Right renal cortex interstitium (tissue), 3 donors: ENCODE measurements around the gene FEN1. TPM values are rescaled to one million over a fixed set of nuclear protein-coding genes. Genes with fewer than 3 reads are reported as not detected.

ENCODE experiments used
- DNase-seq, 3 donors: peaks; one replicate each; pipeline ENCODE4 v3.0.0-alpha.2; 2013; ENCODE audit warnings: low read depth in 3 of 3, low spot score in 2 of 3
- polyA plus RNA-seq, 3 donors: library from polyadenylated mRNA; unstranded; fragments of 120-200 nt; gene quantifications; one replicate each; pipeline ENCODE4 v1.2.1, GENCODE V29; 2013; ENCODE audit not compliant: insufficient read length in 3 of 3

The FEN1 gene
- polyA plus RNA-seq, 3 donors, result 40.7 to 46.9 (median 41.3) TPM

DNA sequence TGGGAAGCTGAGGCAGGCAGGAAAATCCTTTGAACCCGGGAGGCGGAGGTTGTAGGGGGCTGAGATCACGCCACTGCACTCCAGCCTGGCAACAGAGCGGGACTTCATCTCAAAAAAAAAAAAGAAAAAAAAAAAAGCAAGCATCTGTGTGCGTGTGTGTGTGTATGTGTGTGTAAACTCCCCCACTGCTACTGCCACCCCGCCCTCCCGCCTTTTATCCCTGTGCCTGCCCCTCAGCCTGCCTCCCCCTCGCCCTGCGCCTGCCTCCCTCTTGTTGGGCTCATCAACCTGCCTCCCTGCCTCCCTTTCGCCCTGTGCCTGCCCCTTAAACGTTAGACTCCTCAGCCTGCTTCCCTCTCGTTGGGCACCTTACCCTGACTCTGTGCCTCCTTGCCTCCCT, 18.3 kb upstream of the FEN1 start:
- DNase-seq, result no peak

DNA sequence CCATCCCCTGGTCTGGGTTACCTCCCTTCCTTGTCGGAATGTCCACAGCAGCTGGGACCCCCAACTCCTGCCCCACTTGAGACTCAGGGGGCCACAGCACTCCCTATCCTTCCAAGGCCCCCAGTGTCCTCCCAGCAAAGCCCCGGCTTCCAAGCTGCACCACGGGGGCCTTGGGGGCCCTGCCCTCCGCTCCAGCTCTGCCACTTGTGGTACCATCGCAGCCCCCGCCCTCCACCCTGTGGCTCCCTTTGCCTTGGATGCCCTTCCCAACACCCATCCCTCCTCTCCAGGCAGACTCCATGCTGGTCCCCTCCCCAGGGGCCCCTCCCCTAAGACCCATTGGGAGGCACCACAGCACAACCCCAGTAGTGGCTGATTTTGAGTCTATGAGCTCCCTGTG, 17.6 kb upstream of the FEN1 start:
- DNase-seq, result no peak

DNA sequence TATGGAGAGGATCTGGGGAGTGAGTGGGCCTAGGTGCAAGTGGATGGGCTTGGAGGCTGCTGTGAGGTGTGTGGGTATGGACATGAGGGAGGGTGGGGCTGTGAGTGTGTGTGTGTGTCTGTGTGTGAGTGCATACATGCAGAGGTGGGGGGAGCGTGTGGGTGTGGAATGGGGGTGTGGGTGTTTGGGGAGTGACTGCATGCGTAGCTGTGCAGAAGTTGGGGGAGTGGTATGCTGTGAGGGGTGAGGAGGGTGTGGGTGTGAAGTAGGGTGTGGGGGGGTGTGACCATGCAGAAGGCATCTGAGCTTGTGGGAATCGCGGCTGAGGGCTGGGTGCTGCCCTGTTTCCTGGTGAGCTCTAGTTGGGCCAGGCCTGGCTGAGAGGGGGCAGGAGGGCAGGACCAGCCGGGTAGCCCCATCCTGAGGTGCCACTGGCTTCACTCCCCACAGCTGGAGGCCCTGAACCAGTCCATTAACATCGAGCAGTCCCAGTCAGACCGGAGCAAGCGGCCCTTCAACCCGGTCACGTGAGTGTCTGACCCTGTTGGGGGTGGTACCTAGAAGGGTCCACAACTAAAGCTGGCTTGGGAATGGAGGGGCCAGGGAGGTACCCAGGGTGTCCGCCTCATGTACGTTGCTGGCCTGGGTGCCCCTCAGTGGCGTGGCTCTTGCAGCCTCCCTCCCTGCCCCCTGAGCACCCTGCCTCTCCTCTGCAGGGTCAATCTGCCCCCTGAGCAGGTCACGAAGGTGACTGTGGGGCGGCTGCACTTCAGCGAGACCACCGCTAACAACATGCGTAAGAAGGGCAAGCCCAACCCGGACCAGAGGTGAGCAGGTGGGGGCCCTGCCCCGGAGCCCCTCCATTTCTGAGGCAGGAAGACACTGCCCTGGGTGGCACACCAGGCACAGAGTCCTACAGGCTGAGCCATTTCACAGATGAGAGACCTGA, 16.8 kb upstream of the FEN1 start:
- no peak for DNase-seq

DNA sequence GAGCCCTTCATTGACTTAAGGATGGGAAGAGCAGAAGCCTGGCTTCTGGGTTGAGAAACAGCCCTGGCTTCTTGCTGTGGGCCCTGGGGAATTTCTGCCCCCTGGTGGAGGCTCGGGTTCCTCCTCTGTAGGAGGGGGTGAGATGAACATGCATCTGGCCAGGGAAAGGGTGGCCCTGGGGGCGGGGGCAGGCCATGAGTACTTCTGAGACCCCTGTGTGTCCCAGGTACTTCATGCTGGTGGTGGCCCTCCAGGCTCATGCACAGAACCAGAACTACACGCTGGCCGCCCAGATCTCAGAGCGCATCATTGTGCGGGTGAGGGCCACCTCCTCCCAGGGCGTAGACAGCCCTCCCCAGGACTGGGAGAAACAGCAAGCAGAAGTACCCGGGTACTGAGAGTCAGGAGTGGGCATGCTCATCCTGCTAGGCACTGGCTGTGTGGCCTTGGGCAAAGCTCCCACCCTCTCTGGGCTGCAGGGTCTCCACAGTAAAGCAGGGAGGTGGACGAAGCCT, 16.1 kb upstream of the FEN1 start:
- no peak for DNase-seq

DNA sequence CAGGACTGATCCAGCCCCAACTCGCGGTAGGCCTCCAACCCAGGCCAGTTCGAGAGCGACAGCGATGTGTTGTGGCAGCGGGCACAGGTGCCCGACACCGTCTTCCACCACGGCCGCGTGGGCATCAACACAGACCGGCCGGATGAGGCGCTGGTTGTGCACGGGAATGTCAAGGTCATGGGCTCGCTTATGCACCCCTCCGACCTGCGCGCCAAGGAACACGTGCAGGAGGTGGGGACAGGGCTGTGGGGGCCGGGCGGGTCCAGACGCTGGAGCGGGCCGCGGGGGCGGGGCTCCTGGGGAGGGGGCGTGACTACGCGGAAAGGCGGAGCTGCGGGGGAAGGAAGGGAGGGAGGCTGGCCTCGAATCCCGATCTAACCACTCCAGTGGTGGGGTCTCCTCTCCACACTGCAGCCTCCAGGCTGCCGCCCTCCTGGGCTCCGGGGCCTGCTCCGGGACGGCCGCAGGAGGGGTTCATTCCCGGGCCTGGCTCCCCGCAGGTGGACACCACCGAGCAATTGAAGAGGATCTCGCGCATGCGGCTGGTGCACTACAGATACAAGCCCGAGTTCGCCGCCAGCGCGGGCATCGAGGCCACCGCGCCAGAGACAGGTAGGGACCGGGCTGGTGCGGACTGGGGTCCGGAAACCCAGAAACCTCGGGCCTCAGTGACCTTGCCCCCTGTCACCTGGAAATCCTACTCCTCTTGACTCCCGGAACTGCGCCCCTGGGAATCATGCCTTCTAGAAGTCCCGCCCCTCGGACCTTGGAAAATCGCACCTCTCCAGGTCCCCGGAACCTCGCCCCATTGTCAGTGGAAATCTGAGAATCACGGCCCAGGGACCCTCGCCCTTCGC, 15.2 kb upstream of the FEN1 start:
- DNase-seq, result no peak

DNA sequence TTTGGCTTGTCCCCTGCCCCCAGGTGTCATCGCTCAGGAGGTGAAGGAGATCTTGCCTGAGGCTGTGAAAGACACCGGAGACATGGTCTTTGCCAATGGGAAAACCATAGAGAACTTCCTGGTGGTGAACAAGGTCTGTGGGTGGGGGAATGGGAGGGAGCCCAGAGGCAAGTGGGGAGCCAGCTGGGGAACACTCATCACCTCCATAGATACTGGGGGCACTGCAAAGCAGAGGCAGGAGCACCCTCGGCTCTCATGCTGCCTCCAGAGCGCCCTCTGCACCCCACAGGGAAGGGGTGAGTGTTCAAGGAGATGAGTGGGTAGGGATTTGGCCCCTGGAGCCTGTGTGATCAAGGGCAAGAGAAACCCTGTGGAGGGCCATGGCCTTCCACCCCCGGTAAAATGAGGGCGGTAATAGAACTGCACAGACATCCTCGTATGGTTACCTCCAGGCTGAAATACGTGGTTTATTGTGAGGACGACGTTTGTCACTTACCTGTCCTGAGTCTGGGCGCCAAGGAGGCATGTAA, 14.3 kb upstream of the FEN1 start:
- DNase-seq, result no peak

DNA sequence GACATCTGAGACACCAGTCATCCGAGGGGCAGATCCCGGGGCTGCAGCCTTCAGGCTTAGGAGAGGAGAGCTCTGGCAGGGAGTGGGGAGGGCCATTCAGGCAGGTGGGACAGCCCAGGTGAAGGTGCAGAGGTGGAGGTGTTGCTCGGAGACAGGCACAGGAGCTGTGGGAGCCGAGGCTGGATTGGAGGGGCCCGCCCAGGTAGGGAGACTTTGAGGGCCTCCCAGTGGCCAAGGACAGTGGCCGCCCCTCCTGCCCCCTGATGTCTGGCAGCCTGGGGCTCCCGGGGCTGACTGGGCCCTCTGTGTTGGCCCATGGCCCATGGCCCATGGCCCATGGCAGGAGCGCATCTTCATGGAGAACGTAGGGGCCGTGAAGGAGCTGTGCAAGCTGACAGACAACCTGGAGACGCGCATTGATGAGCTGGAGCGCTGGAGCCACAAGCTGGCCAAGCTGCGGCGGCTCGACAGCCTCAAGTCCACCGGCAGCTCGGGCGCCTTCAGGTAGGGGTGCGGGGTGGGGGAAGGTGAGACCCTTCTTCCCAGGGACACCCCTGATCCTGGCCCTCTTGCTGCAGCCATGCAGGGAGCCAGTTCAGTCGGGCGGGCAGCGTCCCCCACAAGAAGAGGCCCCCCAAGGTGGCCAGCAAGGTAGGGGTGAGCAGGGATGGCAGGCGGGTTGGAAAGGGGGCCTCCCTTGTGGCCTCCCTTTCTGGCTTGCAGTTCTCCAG, 13.6 kb upstream of the FEN1 start:
- DNase-seq, result no peak

DNA sequence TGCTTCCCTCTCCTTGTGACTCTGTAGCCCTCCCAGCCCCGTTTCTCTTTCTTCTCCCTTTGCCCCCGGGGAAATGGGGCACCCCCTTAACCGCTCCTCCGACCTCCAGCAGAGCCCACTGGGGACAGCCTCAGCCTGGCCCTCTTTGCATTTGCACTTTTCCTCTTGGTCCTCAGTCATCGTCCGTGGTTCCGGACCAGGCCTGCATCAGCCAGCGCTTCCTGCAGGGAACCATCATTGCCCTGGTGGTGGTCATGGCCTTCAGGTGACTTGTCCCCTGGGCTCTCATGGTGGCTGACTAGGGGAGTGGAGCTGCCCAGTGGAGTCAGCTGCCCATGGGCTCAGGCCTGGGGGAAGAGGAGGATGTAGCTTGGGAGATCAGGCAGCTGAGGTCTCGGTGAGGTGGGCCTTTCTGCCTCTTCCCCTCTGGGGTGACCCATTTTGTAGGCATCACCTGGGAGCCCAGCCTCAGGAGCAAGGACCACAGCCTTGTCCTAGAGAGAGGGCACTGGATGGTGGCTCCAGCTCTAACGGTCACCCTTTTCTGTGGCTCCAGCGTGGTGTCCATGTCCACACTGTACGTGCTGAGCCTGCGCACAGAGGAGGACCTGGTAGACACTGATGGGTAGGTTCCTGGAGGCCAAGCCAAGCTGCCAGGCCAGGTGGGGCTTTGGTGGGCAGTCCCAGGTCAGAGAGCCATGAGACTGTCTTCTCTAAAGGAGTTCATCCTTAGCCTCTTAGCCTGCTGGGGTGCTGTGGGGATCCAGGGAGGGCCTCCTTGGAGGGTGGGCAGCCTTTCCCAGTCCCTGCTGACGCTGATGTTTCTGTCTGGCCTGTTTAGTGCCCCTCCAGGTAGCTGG, 12.8 kb upstream of the FEN1 start:
- DNase-seq, result no peak

DNA sequence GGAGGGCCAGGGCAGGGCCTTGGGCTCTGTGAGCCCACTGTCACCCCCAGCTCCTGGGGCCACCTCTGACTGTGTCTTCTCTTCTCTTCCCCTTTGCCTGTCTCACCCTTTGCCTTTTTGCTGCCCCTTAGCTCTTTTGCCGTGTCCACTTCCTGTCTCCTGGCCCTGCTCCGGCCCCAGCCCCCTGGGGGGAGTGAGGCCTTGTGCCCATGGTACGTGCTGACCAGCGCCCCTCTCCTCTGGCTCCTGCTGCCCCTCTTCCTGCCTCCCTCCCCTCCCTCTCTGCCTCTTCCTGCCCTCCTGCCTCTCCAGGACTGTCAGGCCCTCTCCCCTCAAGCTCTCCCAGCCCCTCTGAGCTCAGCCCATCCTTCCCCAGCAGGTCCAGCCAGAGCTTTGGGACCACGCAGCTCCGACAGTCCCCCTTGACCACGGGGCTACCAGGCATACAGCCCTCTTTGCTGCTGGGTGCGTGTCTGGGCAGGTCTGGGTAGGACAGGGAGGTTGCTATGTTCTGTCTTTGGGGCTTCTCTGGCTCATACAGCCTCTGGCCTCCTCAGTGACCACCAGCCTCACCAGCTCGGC, 12.0 kb upstream of the FEN1 start:
- no peak for DNase-seq

DNA sequence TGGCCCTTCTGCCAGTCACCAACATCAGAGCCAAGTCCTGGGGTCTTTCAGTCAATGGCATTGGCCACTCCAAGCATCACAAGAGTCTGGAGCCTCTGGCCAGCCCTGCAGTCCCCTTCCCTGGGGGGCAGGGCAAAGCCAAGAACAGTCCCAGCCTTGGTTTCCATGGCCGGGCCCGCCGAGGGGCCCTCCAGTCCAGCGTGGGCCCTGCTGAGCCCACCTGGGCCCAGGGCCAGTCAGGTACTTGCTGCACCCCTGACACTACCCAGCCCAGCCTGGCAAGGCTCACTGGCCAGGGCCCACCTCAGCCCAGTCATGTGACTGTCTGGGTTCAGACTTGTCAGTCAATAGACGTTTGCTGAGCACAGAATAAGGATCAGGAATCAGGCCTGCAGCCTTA, 11.1 kb upstream of the FEN1 start:
- no peak for DNase-seq

DNA sequence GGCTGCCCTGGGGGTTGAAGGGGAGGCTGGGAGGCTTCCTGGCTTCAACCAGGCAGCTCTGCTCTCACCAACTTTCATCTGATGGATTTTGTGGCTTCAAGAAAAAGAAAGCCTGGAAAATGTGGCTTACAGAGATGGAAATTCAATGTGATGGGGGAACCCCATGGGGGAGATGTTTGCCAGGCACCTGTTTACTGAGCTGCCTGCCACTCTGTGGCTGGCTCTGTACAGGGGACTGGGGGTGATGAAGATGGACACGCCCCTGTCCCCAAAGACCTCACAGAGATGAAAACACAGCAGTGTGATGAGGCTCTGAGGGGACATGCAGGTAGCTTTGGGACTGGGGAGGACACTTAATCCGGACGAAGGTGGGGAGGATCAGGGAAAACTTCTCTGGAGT, 10.4 kb upstream of the FEN1 start:
- no peak for DNase-seq

DNA sequence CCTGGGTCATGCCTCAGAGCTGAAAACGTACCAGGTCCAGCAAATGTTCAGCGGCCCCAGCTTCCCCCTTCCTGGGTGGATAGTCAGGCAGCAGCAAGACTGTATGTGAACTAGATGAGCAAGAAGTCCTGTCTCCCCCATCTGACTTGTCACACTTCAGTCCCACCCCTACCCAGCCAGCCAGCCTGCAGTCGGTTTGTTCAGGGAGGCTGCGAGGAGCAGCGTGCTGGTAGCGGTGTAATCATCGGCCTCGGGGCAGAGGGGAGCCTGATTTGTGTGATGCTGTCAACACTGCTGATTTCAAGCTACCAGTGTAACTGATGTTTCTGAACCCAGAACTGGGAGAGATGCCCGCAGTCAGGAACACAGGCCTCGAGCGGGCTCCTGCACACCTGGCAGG, 9.9 kb upstream of the FEN1 start:
- no peak for DNase-seq

DNA sequence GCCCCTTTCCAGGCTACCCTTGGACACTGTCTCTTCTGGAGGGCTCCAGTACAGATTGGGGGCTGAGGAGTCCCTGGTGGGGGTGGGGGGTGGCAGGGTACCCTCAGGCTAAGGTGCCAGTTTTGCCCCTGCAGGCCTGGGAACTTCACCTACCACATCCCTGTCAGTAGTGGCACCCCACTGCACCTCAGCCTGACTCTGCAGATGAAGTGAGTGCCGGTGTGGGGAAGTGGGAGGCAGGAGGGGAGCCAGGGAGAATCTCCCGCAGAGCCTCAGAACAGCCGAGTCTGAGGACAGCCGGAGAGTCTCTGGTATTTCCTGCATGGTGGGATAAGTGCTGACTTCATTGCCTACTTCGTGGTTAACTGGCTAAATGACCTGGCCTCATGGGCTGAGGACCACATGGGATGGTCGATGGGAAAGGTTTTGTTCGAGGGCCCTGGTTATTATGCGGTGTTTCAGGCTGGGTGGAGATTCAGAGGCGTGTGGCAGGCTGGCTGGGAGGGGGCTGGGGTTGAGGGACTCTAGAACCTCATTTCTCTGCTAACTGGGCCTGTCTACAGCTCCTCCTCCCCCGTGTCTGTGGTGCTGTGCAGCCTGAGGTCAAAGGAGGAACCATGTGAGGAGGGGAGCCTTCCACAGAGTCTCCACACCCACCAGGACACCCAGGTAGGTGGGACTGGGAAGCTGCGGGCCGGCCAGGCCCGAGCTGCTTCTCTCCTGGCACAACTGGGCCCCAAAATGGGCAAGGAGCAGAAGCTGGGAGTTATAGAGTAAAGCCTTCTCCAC, 8.8 kb upstream of the FEN1 start:
- DNase-seq, result no peak

DNA sequence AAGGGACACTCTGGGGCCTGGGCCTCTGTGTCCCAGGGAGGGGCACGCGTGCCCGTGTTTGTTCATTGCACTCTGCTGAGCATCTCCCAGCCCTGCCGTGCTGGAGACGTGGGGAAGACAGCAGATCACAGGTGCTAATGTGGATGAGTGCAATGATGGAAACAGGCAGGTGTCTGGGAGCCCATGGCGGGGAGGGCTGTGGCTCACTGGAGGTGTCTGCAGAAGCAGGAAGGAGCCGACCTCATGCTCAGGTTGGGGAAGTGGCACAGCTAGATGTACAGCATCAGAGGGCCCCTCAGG, 8.3 kb upstream of the FEN1 start:
- DNase-seq, result no peak

DNA sequence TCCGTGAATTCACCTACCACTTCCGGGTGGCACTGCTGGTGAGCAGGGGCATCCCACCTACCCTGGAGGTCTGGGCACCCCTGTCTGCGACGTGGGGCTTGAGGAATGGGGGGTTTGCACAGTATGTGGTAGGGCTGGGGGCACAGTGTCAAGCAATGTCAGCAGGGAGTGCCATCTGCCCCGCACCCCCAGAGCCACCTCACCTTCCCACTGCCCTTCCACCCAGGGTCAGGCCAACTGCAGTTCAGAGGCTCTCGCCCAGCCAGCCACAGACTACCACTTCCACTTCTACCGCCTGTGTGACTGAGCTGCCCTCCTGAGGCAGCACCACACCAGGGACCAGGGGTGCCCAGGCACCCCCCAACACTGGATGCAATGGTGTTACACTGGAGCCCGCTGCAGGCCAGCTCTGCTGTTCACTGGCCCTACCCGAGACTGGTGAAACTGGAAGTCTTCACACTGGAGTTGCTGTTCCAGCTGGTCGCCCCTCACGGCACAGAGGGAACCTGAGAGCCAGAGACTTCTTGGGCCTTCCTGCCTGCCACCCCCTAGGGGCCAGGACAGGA, 6.8 kb upstream of the FEN1 start:
- no peak for DNase-seq

DNA sequence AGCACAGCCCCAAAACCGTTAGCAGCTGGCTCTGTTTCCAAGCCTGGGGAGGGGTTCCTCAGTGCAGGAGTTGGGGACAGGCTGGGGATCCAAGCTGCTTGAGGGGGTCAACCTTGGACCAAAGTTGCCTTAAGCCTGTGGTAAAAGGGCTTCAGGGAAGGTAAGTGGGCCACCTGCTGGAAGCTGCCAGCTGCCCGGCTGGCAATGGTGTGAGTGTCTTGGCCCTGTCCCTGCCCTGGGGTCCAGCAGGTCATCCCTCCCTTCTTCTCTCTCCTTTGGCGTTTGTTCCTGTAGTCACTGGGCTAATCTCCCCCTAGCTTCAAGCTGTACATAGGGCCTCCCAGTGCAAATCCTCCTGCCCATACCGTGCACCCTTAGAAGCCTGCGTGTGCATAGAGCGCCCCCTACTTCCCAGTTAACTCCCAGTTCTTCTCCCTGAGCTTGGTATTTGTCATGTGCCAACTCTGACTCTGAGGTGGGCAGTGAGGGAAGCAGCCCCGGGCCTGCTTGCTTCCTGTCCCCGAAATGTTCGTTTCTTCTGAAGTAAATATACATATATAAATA, 4.7 kb upstream of the FEN1 start:
- no peak for DNase-seq

DNA sequence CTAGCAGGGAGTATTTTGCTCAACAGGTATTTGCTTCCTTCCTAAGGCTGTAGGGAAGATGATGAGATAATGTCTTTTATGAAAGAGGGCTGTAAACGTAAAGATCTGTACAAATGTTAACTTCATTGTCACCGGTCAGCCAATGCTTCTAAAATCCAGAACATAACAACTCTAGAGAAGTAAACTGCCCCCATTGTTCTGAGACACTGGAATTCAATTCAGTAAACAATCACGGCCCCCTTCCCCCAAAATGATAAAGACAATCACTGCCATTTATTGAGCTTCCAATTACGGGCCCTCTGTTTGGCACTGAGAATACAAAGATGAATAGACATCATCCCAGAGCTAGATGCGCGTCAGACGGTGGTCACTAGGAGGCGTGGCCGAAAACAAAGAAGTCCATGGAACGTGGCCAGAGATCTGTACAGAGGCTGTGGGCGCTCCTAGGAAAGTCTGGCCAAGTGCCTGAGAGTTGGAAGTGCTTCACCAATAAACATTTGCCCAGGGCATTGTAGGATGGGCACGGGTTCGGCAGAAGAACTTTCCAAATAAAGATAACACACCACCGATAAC, 888 bp upstream of the FEN1 start:
- peak; percentile 79 to 83 (median 82) for DNase-seq
